ENCODE data around the gene SAP30BP.

DNA sequence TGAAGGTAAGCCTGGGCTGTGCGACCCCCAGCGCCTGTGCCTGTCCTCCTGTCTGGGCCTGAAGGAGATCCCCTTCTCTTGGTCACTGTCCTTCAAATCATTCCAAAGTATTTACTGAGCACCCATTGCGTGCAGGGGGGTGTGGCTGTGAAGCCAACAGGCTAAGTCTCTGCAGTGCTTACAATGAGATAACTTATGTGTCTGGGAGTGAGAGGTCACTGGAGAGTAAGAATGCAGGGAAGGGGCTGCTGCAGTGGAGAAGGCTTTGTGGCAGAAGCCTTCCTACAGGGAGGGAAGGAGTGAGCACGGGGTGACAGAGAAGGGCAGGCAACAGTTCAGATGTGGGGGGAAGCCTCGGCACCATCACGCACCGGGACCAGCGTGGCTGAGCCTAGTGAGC lies 45.1 kb upstream of the SAP30BP start:
- no peak for TF ChIP-seq POLR2A (IDR thresholded peaks at IDR 0.05)
- TF ChIP-seq, protein P1, sequence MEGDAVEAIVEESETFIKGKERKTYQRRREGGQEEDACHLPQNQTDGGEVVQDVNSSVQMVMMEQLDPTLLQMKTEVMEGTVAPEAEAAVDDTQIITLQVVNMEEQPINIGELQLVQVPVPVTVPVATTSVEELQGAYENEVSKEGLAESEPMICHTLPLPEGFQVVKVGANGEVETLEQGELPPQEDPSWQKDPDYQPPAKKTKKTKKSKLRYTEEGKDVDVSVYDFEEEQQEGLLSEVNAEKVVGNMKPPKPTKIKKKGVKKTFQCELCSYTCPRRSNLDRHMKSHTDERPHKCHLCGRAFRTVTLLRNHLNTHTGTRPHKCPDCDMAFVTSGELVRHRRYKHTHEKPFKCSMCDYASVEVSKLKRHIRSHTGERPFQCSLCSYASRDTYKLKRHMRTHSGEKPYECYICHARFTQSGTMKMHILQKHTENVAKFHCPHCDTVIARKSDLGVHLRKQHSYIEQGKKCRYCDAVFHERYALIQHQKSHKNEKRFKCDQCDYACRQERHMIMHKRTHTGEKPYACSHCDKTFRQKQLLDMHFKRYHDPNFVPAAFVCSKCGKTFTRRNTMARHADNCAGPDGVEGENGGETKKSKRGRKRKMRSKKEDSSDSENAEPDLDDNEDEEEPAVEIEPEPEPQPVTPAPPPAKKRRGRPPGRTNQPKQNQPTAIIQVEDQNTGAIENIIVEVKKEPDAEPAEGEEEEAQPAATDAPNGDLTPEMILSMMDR (IDR thresholded peaks at IDR 0.05) = no peak

Data from esophagus squamous epithelium (tissue), 4 donors.